ENCODE measurements around the gene PET100. TPM values are rescaled to one million over a fixed set of nuclear protein-coding genes. Genes with fewer than 3 reads are reported as not detected.

The PET100 gene
- total and polyA plus RNA-seq, 11 donors, result 22.3 to 405 (median 136) TPM

DNA sequence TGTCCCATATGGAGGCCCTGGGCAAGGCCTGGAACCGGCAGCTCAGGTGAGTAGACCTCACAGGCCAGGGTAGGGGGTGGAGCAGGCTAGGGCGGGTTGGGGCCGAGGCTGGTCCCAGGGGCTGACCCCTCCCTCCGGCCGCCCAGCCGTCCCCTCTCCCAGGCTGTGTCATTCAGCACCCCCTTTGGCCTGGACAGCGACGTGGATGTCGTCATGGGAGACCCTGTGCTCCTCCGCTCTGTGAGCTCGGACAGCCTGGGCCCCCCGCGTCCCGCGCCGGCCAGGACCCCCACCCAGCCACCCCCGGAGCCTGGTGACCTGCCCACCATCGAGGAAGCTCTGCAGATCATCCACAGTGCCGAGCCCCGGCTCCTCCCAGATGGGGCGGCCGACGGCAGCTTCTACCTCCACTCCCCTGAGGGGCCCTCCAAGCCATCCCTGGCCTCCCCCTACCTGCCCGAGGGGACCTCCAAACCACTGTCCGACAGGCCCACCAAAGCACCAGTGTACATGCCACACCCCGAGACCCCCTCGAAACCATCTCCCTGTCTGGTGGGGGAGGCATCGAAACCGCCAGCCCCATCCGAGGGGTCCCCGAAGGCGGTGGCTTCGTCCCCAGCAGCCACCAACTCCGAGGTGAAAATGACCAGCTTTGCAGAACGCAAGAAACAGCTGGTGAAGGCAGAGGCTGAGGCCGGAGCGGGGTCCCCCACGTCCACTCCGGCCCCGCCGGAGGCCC lies 17.9 kb upstream of the PET100 start:
- TF ChIP-seq, protein P1, sequence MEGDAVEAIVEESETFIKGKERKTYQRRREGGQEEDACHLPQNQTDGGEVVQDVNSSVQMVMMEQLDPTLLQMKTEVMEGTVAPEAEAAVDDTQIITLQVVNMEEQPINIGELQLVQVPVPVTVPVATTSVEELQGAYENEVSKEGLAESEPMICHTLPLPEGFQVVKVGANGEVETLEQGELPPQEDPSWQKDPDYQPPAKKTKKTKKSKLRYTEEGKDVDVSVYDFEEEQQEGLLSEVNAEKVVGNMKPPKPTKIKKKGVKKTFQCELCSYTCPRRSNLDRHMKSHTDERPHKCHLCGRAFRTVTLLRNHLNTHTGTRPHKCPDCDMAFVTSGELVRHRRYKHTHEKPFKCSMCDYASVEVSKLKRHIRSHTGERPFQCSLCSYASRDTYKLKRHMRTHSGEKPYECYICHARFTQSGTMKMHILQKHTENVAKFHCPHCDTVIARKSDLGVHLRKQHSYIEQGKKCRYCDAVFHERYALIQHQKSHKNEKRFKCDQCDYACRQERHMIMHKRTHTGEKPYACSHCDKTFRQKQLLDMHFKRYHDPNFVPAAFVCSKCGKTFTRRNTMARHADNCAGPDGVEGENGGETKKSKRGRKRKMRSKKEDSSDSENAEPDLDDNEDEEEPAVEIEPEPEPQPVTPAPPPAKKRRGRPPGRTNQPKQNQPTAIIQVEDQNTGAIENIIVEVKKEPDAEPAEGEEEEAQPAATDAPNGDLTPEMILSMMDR (IDR thresholded peaks at IDR 0.05), result no peak
- TF ChIP-seq POLR2A (IDR thresholded peaks at IDR 0.05), result no peak

DNA sequence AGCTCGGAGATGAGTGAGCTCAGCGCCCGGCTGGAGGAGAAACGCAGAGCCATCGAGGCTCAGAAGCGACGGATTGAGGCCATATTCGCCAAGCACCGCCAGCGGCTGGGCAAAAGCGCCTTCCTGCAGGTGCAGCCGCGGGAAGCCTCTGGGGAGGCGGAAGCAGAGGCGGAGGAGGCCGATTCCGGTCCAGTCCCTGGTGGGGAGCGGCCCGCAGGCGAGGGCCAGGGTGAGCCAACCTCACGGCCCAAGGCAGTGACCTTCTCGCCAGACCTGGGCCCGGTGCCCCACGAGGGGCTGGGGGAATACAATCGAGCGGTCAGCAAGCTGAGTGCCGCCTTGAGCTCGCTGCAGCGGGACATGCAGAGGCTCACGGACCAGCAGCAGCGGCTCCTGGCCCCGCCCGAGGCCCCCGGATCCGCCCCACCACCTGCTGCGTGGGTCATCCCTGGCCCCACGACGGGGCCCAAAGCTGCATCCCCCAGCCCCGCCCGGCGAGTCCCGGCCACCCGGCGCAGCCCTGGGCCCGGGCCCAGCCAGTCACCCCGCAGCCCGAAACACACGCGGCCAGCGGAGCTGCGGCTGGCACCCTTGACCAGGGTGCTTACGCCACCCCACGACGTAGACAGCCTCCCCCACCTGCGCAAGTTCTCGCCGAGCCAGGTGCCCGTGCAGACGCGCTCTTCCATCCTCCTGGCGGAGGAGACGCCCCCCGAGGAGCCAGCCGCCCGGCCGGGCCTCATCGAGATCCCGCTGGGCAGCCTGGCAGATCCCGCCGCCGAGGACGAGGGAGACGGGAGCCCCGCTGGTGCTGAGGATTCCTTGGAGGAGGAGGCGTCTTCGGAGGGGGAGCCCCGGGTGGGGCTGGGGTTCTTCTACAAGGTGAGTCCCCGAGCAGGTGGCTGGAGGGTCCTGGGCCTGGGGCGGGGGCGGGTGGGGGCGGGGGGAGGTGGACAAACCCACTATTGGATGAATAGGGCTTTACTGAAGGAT lies 17.0 kb upstream of the PET100 start:
- ATAC-seq, result no peak
- WGBS, 4 donors, result 88 to 91% (median 90%) methylated on average over 58 to 81 of the region's 81 CpGs

More for the DNA sequence above, 17.9 kb upstream of the PET100 start:
- DNase-seq (peak in 1 of 5 donors; percentile 21), ATAC-seq (peak in 1 of 4 donors; percentile 20)
- intact Hi-C loops (cut with DNase I), result no loop called here
- no peaks in the 10 kb centered on the region for H3K27me3 ChIP-seq
- no peaks in the 10 kb centered on the region for H3K36me3 ChIP-seq
- WGBS, 4 donors, result 78 to 87% (median 84%) methylated on average over 20 to 41 of the region's 41 CpGs
- H3K4me1 ChIP-seq, result no peaks in the 10 kb centered on the region
- no peaks in the 10 kb centered on the region for H3K9me3 ChIP-seq
- H3K27ac ChIP-seq, result no peak overlapping the region
- H3K4me3 ChIP-seq, result no peak overlapping the region

DNA sequence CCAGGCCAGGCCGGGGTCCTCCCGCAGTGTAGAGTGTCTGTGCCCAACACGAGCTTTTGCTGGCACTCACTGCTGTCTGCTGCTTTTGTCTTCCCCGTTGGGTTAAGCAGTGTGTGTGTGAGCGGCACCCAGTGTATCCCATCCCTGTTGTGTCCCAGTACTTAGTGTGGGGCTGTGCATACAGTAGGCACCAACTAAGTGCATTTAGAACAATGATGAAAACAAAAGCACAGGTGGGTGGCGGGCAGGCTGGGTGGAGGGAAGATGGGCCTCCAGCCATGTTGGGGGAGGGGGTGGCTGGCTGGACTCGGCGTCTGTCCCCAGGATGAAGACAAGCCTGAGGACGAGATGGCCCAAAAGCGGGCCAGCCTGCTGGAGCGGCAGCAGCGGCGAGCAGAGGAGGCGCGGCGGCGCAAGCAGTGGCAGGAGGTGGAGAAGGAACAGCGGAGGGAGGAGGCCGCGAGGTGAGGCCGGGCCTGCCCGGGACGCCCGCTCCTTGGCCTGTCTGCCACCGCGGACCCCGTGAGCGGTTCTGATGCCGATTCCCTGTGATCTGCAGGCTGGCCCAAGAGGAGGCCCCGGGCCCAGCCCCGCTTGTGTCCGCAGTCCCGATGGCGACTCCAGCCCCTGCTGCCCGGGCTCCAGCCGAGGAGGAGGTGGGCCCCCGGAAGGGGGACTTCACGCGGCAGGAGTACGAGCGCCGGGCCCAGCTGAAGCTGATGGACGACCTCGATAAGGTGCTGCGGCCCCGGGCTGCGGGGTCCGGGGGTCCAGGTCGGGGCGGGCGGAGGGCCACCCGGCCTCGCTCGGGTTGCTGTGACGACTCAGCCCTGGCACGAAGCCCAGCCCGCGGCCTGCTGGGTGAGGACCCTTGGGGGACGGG lies 14.5 kb upstream of the PET100 start:
- Histone ChIP-seq H3K4me1 (peaks cover 0 to 14% (median 0%) of the 10 kb centered on the region in 12 donors), H3K27me3 (no peaks in the 10 kb centered on the region), H3K27ac (no peak overlapping the region), H3K9me3 (no peaks in the 10 kb centered on the region), H3K36me3 (peaks cover 0 to 22% (median 11%) of the 10 kb centered on the region in 9 donors), H3K4me3 (no peak overlapping the region)
- DNase-seq, result peak in 1 of 5 donors; percentile 17
- intact Hi-C loops (cut with DNase I), result no loop called here
- WGBS, 4 donors, result 81 to 89% (median 85%) methylated on average over 38 to 59 of the region's 59 CpGs
- TF ChIP-seq, protein P1 (IDR thresholded peaks at IDR 0.05), result no peak
- TF ChIP-seq POLR2A (IDR thresholded peaks at IDR 0.05), result no peak
- no peak for ATAC-seq

More for the DNA sequence above, 17.0 kb upstream of the PET100 start:
- no peaks in the 10 kb centered on the region for H3K9me3 ChIP-seq
- TF ChIP-seq, protein P1 (IDR thresholded peaks at IDR 0.05), result no peak
- TF ChIP-seq POLR2A (IDR thresholded peaks at IDR 0.05), result no peak
- intact Hi-C loops (cut with DNase I), result no loop called here
- H3K27me3 ChIP-seq, result no peaks in the 10 kb centered on the region
- no peak overlapping the region for H3K4me3 ChIP-seq
- H3K4me1 ChIP-seq, result no peaks in the 10 kb centered on the region
- peaks cover 0 to 3% (median 0%) of the 10 kb centered on the region in 9 donors for H3K36me3 ChIP-seq
- DNase-seq, result peak in 1 of 5 donors; percentile 14
- no peak overlapping the region for H3K27ac ChIP-seq

Measured in heart left ventricle (tissue), 16 donors.